Mesendoderm (in vitro differentiated cells): ENCODE measurements around the gene CPNE7.
A peak's percentile ranks its signal among the peaks of the same experiment; 100 is the strongest.

Source experiments
- DNase-seq: peaks from one replicate; pipeline ENCODE4 v3.0.0; 2013
- H2AK5ac ChIP-seq: 2 replicates; pipeline ENCODE4 v1.6.1; 2013; ENCODE audit warnings: low read length, inconsistent platforms
- H2BK120ac ChIP-seq: 2 replicates; pipeline ENCODE4 v1.6.1; 2013; ENCODE audit warnings: low read depth, mild to moderate bottlenecking, low read length, moderate library complexity, mixed read lengths
- H2BK15ac ChIP-seq: replicated peaks from 2 replicates; pipeline ENCODE4 v1.6.1; 2013; ENCODE audit warnings: low read depth, mild to moderate bottlenecking, moderate library complexity
- H2BK5ac ChIP-seq: 2 replicates; pipeline ENCODE4 v1.6.1; 2013; ENCODE audit warnings: low read length, inconsistent platforms
- H3K18ac ChIP-seq: 2 replicates; pipeline ENCODE4 v1.6.1; 2013; ENCODE audit warnings: mild to moderate bottlenecking, low read length, mixed read lengths
- H3K23ac ChIP-seq: one replicate; pipeline ENCODE4 v1.6.1; 2013; ENCODE audit warnings: low read length
- H3K27ac ChIP-seq: 2 replicates; pipeline ENCODE4 v1.5.1; 2013; ENCODE audit warnings: low read depth, mild to moderate bottlenecking, inconsistent platforms, low read length, moderate library complexity
- H3K27me3 ChIP-seq: 2 replicates; pipeline ENCODE4 v1.6.1; 2013; ENCODE audit warnings: low read length, control low read depth, mild to moderate bottlenecking, inconsistent platforms; ENCODE audit not compliant: insufficient read depth, poor library complexity
- H3K36me3 ChIP-seq: 2 replicates; pipeline ENCODE4 v1.6.1; 2013; ENCODE audit warnings: low read length, inconsistent platforms; ENCODE audit not compliant: control insufficient read depth, insufficient read depth
- H3K4ac ChIP-seq: one replicate; pipeline ENCODE4 v1.6.1; 2013; ENCODE audit warnings: low read depth, mild to moderate bottlenecking, low read length, moderate library complexity
- H3K4me1 ChIP-seq: 2 replicates; pipeline ENCODE4 v1.6.1; 2013; ENCODE audit warnings: low read depth, low read length, inconsistent platforms; ENCODE audit not compliant: control insufficient read depth
- H3K4me2 ChIP-seq: 2 replicates; pipeline ENCODE4 v1.6.1; 2013; ENCODE audit warnings: low read length
- H3K4me3 ChIP-seq: 2 replicates; pipeline ENCODE4 v1.5.1; 2013; ENCODE audit warnings: mild to moderate bottlenecking, low read length
- H3K56ac ChIP-seq: one replicate; pipeline ENCODE4 v1.6.1; 2013; ENCODE audit warnings: low read length
- H3K79me1 ChIP-seq: 2 replicates; pipeline ENCODE4 v1.6.1; 2013; ENCODE audit warnings: low read length, inconsistent platforms
- H3K79me2 ChIP-seq: 2 replicates; pipeline ENCODE4 v1.6.1; 2013; ENCODE audit warnings: mild to moderate bottlenecking, low read length; ENCODE audit not compliant: control insufficient read depth, insufficient read depth
- H3K9ac ChIP-seq: 2 replicates; pipeline ENCODE4 v1.6.1; 2013; ENCODE audit warnings: low read length, inconsistent platforms
- H4K5ac ChIP-seq: one replicate; pipeline ENCODE4 v1.6.1; 2013; ENCODE audit warnings: low read length
- H4K8ac ChIP-seq: one replicate; pipeline ENCODE4 v1.6.1; 2013; ENCODE audit warnings: low read depth, mild to moderate bottlenecking, control low read depth, low read length, moderate library complexity
- WGBS: extraction: QIAGEN DNeasy Blood & Tissue Kit; methylation state at CpG from one replicate; pipeline ENCODE4 v1.1.7; 2013; ENCODE audit warnings: low lambda C conversion rate, missing lambda C conversion rate; ENCODE audit not compliant: insufficient coverage; ENCODE audit errors: extremely low coverage; 5-methylcytosine and 5-hydroxymethylcytosine counted together

The CPNE7 gene

DNA sequence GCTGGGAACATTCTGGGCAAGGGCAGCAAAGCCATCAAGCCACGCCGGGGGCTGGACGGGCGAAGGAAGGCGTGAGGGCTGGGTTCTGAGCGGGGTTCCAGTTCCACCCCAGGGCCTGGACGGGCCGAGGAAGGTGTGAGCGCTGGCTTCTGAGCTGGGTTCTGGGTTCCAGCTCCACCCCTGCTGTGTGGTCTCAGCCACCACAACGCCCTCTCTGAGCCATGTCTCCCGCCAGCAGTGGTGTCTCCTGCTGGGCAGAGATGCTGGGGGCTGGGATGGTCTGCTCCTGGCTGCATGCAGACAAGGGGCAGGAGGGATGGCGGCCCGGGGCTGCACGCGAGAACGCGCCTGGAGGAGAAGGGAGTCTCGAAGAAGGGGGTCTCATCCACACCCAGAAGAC, 3.9 kb upstream of the CPNE7 start:
- H3K27ac ChIP-seq = no peak overlapping the region
- H3K56ac ChIP-seq = no peak overlapping the region
- peaks cover 9% of the 10 kb centered on the region for H3K27me3 ChIP-seq
- H4K5ac ChIP-seq = no peak overlapping the region
- no CpG with 5 or more reads among the region's 18 CpGs for WGBS
- H2BK120ac ChIP-seq = no peak overlapping the region
- H2AK5ac ChIP-seq = no peak overlapping the region
- no peak overlapping the region for H2BK15ac ChIP-seq
- H3K4me2 ChIP-seq = no peak overlapping the region
- H4K8ac ChIP-seq = no peak overlapping the region
- H2BK5ac ChIP-seq = no peak overlapping the region
- H3K9ac ChIP-seq = no peak overlapping the region
- DNase-seq = no peak
- H3K23ac ChIP-seq = no peak overlapping the region
- no peaks in the 10 kb centered on the region for H3K4me1 ChIP-seq
- no peaks in the 10 kb centered on the region for H3K36me3 ChIP-seq
- H3K18ac ChIP-seq = no peak overlapping the region
- no peak overlapping the region for H3K4ac ChIP-seq
- no peaks in the 10 kb centered on the region for H3K79me2 ChIP-seq
- no peak overlapping the region for H3K4me3 ChIP-seq
- no peaks in the 10 kb centered on the region for H3K79me1 ChIP-seq

DNA sequence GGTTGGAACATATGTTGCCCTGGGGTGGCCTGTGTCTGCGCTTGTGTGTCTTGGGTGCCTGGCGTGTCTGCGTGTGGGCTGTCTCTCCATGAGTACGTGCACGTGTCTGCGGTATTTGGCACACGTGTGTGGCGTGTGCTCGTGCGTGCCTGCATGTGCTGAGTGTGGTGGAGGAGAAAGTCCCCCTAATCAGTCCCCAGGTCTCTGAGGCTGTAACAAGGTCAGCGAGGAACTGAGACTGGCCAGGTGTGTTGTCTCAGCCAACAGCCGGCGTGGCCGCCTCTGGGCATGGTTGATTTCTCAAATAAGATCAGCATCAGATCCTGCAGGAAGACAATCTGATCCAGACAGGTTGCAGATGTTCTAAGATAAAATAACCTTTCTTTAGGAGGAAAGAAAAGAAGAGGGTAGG, 3.5 kb upstream of the CPNE7 start:
- H2BK15ac ChIP-seq = no peak overlapping the region
- WGBS = no CpG with 5 or more reads among the region's 14 CpGs
- H3K4me2 ChIP-seq = no peak overlapping the region
- H3K56ac ChIP-seq = no peak overlapping the region
- H3K79me1 ChIP-seq = no peaks in the 10 kb centered on the region
- no peak overlapping the region for H3K4me3 ChIP-seq
- peaks cover 9% of the 10 kb centered on the region for H3K27me3 ChIP-seq
- H2AK5ac ChIP-seq = no peak overlapping the region
- no peak overlapping the region for H2BK120ac ChIP-seq
- H3K23ac ChIP-seq = no peak overlapping the region
- H4K5ac ChIP-seq = no peak overlapping the region
- H3K18ac ChIP-seq = no peak overlapping the region
- no peak overlapping the region for H3K4ac ChIP-seq
- H3K79me2 ChIP-seq = no peaks in the 10 kb centered on the region
- H3K27ac ChIP-seq = no peak overlapping the region
- DNase-seq = no peak
- no peak overlapping the region for H2BK5ac ChIP-seq
- no peaks in the 10 kb centered on the region for H3K36me3 ChIP-seq
- H3K9ac ChIP-seq = no peak overlapping the region
- no peaks in the 10 kb centered on the region for H3K4me1 ChIP-seq
- H4K8ac ChIP-seq = no peak overlapping the region

DNA sequence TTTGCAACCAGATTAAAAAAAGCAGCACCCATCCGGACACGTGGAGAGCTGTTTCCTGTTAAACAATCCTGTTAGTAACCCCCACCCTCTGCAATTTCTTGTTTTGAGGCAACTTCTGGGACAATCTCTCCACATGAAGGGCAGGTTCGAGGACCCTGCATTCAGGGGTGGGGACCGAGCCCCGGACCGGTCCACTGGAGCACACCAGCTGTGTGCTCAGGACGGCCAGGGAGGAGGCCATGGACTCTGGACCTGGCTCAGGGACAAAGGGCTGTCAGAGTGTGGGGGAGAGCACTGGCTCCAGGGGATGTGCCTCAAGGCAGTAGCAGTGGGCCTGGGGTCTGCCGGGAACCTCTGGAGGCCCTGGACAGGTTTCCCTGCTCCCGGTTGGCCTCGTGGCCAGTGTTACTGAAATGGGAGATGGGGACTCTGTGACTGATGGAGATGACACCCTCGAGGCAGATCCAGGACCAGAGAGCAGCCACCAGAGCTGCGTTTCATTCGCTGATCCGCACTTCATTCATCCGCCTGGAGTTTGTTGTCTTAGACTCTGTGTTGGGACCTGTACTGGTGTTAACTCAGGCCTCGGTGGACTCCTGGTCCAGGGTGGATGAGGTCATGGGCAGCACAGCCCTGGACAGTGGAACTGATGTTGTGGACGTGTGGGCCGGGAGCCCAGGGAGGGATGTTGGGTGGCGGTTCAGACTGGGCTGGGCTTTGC, 2.9 kb upstream of the CPNE7 start:
- Histone ChIP-seq H3K18ac (no peak overlapping the region), H3K4me2 (no peak overlapping the region), H4K5ac (no peak overlapping the region), H3K36me3 (no peaks in the 10 kb centered on the region), H3K23ac (no peak overlapping the region), H3K27me3 (peaks cover 9% of the 10 kb centered on the region), H3K27ac (no peak overlapping the region), H4K8ac (no peak overlapping the region), H2AK5ac (no peak overlapping the region), H3K4me1 (no peaks in the 10 kb centered on the region), H2BK15ac (no peak overlapping the region), H3K4me3 (no peak overlapping the region), H3K56ac (peak overlapping the region; percentile 11), H2BK120ac (no peak overlapping the region), H3K79me2 (no peaks in the 10 kb centered on the region), H3K4ac (no peak overlapping the region), H3K9ac (no peak overlapping the region), H2BK5ac (no peak overlapping the region), H3K79me1 (no peaks in the 10 kb centered on the region)
- DNase-seq = no peak
- WGBS = no CpG with 5 or more reads among the region's 19 CpGs

DNA sequence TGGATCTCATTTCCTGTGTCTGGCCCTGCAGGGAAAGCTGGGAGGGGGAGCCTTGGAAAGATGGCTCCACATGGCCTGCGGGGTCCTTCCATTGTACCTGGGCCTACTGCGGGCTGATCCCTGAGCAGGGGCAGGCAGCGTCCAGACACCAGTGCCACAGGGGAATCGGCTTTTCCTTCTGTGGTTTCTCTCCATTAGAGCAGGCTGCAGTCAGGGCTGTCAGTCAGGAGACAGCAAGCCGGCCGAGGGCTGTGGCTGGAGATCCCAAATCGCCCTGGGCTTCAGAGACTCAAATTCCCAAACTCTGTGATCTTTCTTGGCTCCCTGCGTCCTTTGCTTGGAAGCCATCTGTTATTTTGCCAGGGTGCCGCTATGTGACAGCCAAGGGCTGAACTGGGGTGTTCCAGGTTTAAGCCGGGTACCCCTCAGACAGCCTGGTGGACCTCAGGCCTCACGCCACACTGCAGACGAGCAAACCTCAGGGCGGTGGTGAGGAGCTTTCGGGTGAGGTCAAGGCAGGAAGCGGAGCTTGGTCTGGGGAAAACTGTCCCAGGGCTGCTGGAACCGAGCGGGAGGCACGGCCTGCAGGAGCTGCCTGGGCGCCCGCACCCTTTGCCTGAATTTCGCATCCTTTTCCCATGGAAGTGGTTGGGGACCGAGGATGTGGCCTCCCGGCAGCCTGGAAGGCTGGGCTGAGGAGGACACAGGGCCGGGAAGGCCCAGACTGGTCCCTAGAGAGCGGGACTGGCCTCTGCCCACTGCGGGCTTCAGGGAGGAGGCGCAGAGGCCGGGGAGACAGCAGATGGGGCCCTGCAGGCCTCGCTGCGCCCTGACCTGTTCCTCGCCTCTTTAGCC, 1.5 kb upstream of the CPNE7 start:
- H3K4me1 ChIP-seq = no peaks in the 10 kb centered on the region
- H2BK120ac ChIP-seq = no peak overlapping the region
- H3K4ac ChIP-seq = no peak overlapping the region
- no peaks in the 10 kb centered on the region for H3K79me1 ChIP-seq
- H2BK15ac ChIP-seq = no peak overlapping the region
- H3K18ac ChIP-seq = no peak overlapping the region
- H3K9ac ChIP-seq = peak overlapping the region; percentile 66
- H3K27ac ChIP-seq = no peak overlapping the region
- no peak overlapping the region for H3K23ac ChIP-seq
- no peak overlapping the region for H4K8ac ChIP-seq
- H3K4me3 ChIP-seq = no peak overlapping the region
- H3K36me3 ChIP-seq = no peaks in the 10 kb centered on the region
- H2BK5ac ChIP-seq = no peak overlapping the region
- H3K27me3 ChIP-seq = peaks cover 9% of the 10 kb centered on the region
- H3K4me2 ChIP-seq = no peak overlapping the region
- H3K79me2 ChIP-seq = no peaks in the 10 kb centered on the region
- no CpG with 5 or more reads among the region's 31 CpGs for WGBS
- peak overlapping the region; percentile 88 for H3K56ac ChIP-seq
- DNase-seq = peak; percentile 11
- no peak overlapping the region for H2AK5ac ChIP-seq
- H4K5ac ChIP-seq = no peak overlapping the region

DNA sequence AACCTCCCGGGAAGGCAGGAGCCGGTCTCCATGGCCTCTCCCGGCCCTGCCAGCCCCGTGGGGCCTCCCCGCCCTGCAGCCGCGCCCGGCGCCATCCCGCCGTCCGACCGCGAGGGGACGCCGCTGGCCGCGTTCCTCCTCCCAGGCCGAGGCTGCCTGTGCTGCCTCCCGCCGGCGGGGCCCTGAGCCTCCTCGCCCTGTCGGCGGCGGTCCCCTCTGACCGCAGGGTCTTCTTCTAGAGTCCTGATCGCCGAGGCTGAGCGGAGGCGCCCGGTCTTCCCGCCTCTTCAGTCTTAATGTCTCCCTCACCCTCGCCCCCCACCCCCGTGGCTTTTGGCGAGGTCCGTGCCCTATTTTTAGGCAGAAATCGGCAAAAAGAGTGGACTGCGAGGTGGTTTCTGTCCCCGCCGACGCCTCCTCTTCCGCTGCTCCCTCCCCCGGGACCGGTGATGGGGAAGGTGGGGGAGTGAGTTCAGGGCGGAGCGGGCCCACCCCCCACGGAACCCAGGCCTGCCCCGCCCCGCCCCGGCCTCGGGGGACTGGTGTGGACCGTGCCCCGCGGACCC, 794 bp upstream of the CPNE7 start:
- Histone ChIP-seq H3K36me3 (no peaks in the 10 kb centered on the region), H3K23ac (no peak overlapping the region), H3K4ac (no peak overlapping the region), H2BK120ac (no peak overlapping the region), H3K79me1 (no peaks in the 10 kb centered on the region), H3K79me2 (no peaks in the 10 kb centered on the region), H3K9ac (peak overlapping the region; percentile 66), H3K27ac (no peak overlapping the region), H3K4me3 (peak overlapping the region; percentile 38), H3K4me1 (no peaks in the 10 kb centered on the region), H4K8ac (no peak overlapping the region), H2BK5ac (no peak overlapping the region), H3K4me2 (peak overlapping the region; percentile 78), H2AK5ac (no peak overlapping the region), H3K27me3 (peaks cover 9% of the 10 kb centered on the region), H3K18ac (no peak overlapping the region), H2BK15ac (no peak overlapping the region), H3K56ac (peak overlapping the region; percentile 88), H4K5ac (no peak overlapping the region)
- no CpG with 5 or more reads among the region's 55 CpGs for WGBS
- DNase-seq = peak; percentile 90
